PC-9 (cell line): ENCODE measurements around the gene YIPF5.

ENCODE experiments used
- CTCF ChIP-seq: fragments of 200-600 bp; sonication (generic); conservative IDR thresholded peaks from 2 replicates; pipeline ENCODE4 v1.6.1; 2017; ENCODE audit warnings: mixed run types, antibody characterized with exemption, mild to moderate bottlenecking, moderate library complexity
- EZH2 ChIP-seq: fragments of 200-600 bp; sonication (generic); IDR thresholded peaks from 2 replicates; pipeline ENCODE4 v1.8.0; 2017; ENCODE audit warnings: antibody characterized with exemption, low read depth

- TF ChIP-seq CTCF (no peak), EZH2 (no peak)
These were observed 3.3 kb upstream of the YIPF5 start for GRCh38 chr5:144173766-144174165.
